IPS-15b (cell line): Measurements from ENCODE around the gene POU5F1.
"Not testable (repeated sequence)": the region's sequence is repeated elsewhere in the genome, so short reads cannot be mapped to it uniquely, and the experiment has no call there.

Experiments used
- H3K27me3 ChIP-seq: one replicate; pipeline ENCODE4 v1.6.1; 2013; ENCODE audit warnings: low read length; ENCODE audit not compliant: control insufficient read depth, insufficient read depth
- H3K36me3 ChIP-seq: one replicate; pipeline ENCODE4 v1.6.1; 2013; ENCODE audit warnings: low read length; ENCODE audit not compliant: control insufficient read depth, insufficient read depth
- H3K4me1 ChIP-seq: one replicate; pipeline ENCODE4 v1.6.1; 2013; ENCODE audit warnings: mild to moderate bottlenecking, low read length; ENCODE audit not compliant: control insufficient read depth, insufficient read depth
- H3K4me3 ChIP-seq: one replicate; pipeline ENCODE4 v1.5.1; 2013; ENCODE audit warnings: low read depth, low read length
- H3K9ac ChIP-seq: one replicate; pipeline ENCODE4 v1.6.1; 2013; ENCODE audit warnings: low read depth, mild to moderate bottlenecking, low read length
- H3K9me3 ChIP-seq: one replicate; pipeline ENCODE4 v1.6.1; 2013; ENCODE audit warnings: mild to moderate bottlenecking, low read length; ENCODE audit not compliant: control insufficient read depth, insufficient read depth

POU5F1 gene

GRCh38 chr6:31187780-31188194 is 17.3 kb upstream of the POU5F1 start:
- Histone ChIP-seq H3K4me1 (peaks cover 2% of the 10 kb centered on the region), H3K36me3 (no peaks in the 10 kb centered on the region), H3K4me3 (no peak overlapping the region), H3K9ac (no peak overlapping the region), H3K27me3 (no peaks in the 10 kb centered on the region), H3K9me3 (no peaks in the 10 kb centered on the region)

GRCh38 chr6:31186052-31186734 is 15.7 kb upstream of the POU5F1 start:
- no peak overlapping the region for H3K9ac ChIP-seq
- H3K36me3 ChIP-seq, result no peaks in the 10 kb centered on the region
- no peaks in the 10 kb centered on the region for H3K9me3 ChIP-seq
- H3K4me1 ChIP-seq, result peaks cover 2% of the 10 kb centered on the region
- no peaks in the 10 kb centered on the region for H3K27me3 ChIP-seq
- no peak overlapping the region for H3K4me3 ChIP-seq

GRCh38 chr6:31185695-31186051 is 15.2 kb upstream of the POU5F1 start:
- H3K4me3 ChIP-seq, H3K9ac ChIP-seq, H3K27me3 ChIP-seq, H3K4me1 ChIP-seq, H3K36me3 ChIP-seq, H3K9me3 ChIP-seq: not testable (repeated sequence)

- not testable (repeated sequence) for H3K4me3 ChIP-seq, H3K4me1 ChIP-seq, H3K9me3 ChIP-seq, H3K36me3 ChIP-seq, H3K27me3 ChIP-seq, H3K9ac ChIP-seq
Observed at GRCh38 chr6:31183859-31184258, 13.4 kb upstream of the POU5F1 start.

GRCh38 chr6:31183287-31183686 is 12.8 kb upstream of the POU5F1 start:
- H3K9ac ChIP-seq, H3K4me1 ChIP-seq, H3K36me3 ChIP-seq, H3K9me3 ChIP-seq, H3K27me3 ChIP-seq, H3K4me3 ChIP-seq: not testable (repeated sequence)

- Histone ChIP-seq H3K27me3 (no peaks in the 10 kb centered on the region), H3K36me3 (no peaks in the 10 kb centered on the region), H3K4me1 (peaks cover 3% of the 10 kb centered on the region), H3K9me3 (no peaks in the 10 kb centered on the region), H3K4me3 (no peak overlapping the region), H3K9ac (no peak overlapping the region)
Observed at GRCh38 chr6:31180500-31180899, 10.0 kb upstream of the POU5F1 start.

GRCh38 chr6:31179896-31180295 is 9.4 kb upstream of the POU5F1 start:
- no peak overlapping the region for H3K4me3 ChIP-seq
- H3K9me3 ChIP-seq, result no peaks in the 10 kb centered on the region
- H3K9ac ChIP-seq, result no peak overlapping the region
- no peaks in the 10 kb centered on the region for H3K27me3 ChIP-seq
- no peaks in the 10 kb centered on the region for H3K36me3 ChIP-seq
- H3K4me1 ChIP-seq, result peaks cover 3% of the 10 kb centered on the region

GRCh38 chr6:31179042-31179386 is 8.5 kb upstream of the POU5F1 start:
- no peak overlapping the region for H3K4me3 ChIP-seq
- H3K4me1 ChIP-seq, result peaks cover 7% of the 10 kb centered on the region
- no peaks in the 10 kb centered on the region for H3K9me3 ChIP-seq

GRCh38 chr6:31178143-31179041 is 7.9 kb upstream of the POU5F1 start:
- no peak overlapping the region for H3K4me3 ChIP-seq
- no peak overlapping the region for H3K9ac ChIP-seq
- no peaks in the 10 kb centered on the region for H3K36me3 ChIP-seq
- no peaks in the 10 kb centered on the region for H3K27me3 ChIP-seq
- H3K4me1 ChIP-seq, result peaks cover 14% of the 10 kb centered on the region
- no peaks in the 10 kb centered on the region for H3K9me3 ChIP-seq

More at GRCh38 chr6:31179042-31179386, 8.5 kb upstream of the POU5F1 start:
- no peaks in the 10 kb centered on the region for H3K36me3 ChIP-seq
- no peak overlapping the region for H3K9ac ChIP-seq
- no peaks in the 10 kb centered on the region for H3K27me3 ChIP-seq

GRCh38 chr6:31175971-31176370 is 5.5 kb upstream of the POU5F1 start:
- H3K4me3 ChIP-seq, result no peak overlapping the region
- H3K4me1 ChIP-seq, result peaks cover 21% of the 10 kb centered on the region
- no peaks in the 10 kb centered on the region for H3K36me3 ChIP-seq
- no peaks in the 10 kb centered on the region for H3K27me3 ChIP-seq
- no peaks in the 10 kb centered on the region for H3K9me3 ChIP-seq
- no peak overlapping the region for H3K9ac ChIP-seq

GRCh38 chr6:31174378-31174777 is 3.9 kb upstream of the POU5F1 start:
- H3K4me3 ChIP-seq, result no peak overlapping the region
- H3K36me3 ChIP-seq, result peaks cover 11% of the 10 kb centered on the region
- H3K9me3 ChIP-seq, result no peaks in the 10 kb centered on the region
- no peaks in the 10 kb centered on the region for H3K27me3 ChIP-seq
- peaks cover 23% of the 10 kb centered on the region for H3K4me1 ChIP-seq
- H3K9ac ChIP-seq, result peak overlapping the region; percentile 41

- Histone ChIP-seq H3K4me3 (peak overlapping the region; percentile 62), H3K9ac (peak overlapping the region; percentile 57), H3K36me3 (peaks cover 12% of the 10 kb centered on the region), H3K9me3 (no peaks in the 10 kb centered on the region), H3K27me3 (no peaks in the 10 kb centered on the region), H3K4me1 (peaks cover 21% of the 10 kb centered on the region)
Observed at GRCh38 chr6:31173406-31173805, 2.9 kb upstream of the POU5F1 start.
